GM23248 (cell line): Measurements from ENCODE around the gene AIP. TPM values are rescaled to one million over a fixed set of nuclear protein-coding genes. Genes with fewer than 3 reads are reported as not detected.

Experiments
- DNase-seq: peaks from one replicate; pipeline ENCODE4 v3.0.0-alpha.2; 2015
- H2AFZ ChIP-seq: fragments of 200-600 bp; sonication (generic); 2 replicates; pipeline ENCODE4 v1.6.1; 2016; ENCODE audit warnings: antibody characterized with exemption
- H3F3A ChIP-seq: fragments of 200-600 bp; sonication (generic); 2 replicates; pipeline ENCODE4 v1.6.1; 2016; ENCODE audit warnings: mild to moderate bottlenecking, antibody characterized with exemption, mixed run types; ENCODE audit not compliant: insufficient read depth
- H3K27ac ChIP-seq: fragments of 200-600 bp; sonication (generic); 2 replicates; pipeline ENCODE4 v1.5.1; 2016; ENCODE audit warnings: mild to moderate bottlenecking
- H3K27me3 ChIP-seq: fragments of 200-600 bp; sonication (generic); replicated peaks from 2 replicates; pipeline ENCODE4 v1.6.1; 2016; ENCODE audit warnings: mild to moderate bottlenecking; ENCODE audit not compliant: insufficient read depth
- H3K36me3 ChIP-seq: fragments of 200-600 bp; sonication (generic); 2 replicates; pipeline ENCODE4 v1.6.1; 2016; ENCODE audit warnings: low read depth, mild to moderate bottlenecking
- H3K4me1 ChIP-seq: fragments of 200-600 bp; sonication (generic); 2 replicates; pipeline ENCODE4 v1.6.1; 2016; ENCODE audit warnings: mild to moderate bottlenecking; ENCODE audit not compliant: insufficient read depth
- H3K4me2 ChIP-seq: fragments of 200-600 bp; sonication (generic); one replicate; pipeline ENCODE4 v1.6.1; 2016; ENCODE audit warnings: mild to moderate bottlenecking; ENCODE audit not compliant: unreplicated experiment
- H3K4me3 ChIP-seq: fragments of 200-600 bp; sonication (generic); 2 replicates; pipeline ENCODE4 v1.5.1; 2016; ENCODE audit warnings: mild to moderate bottlenecking
- H3K79me2 ChIP-seq: fragments of 200-600 bp; sonication (generic); 2 replicates; pipeline ENCODE4 v1.6.1; 2016; ENCODE audit warnings: mild to moderate bottlenecking; ENCODE audit not compliant: insufficient read depth
- H3K9ac ChIP-seq: fragments of 200-600 bp; sonication (generic); 2 replicates; pipeline ENCODE4 v1.6.1; 2016; ENCODE audit warnings: mild to moderate bottlenecking
- H3K9me2 ChIP-seq: fragments of 200-600 bp; sonication (generic); 2 replicates; pipeline ENCODE4 v1.6.1; 2016; ENCODE audit warnings: mixed run types, mild to moderate bottlenecking, moderate library complexity; ENCODE audit not compliant: insufficient read depth
- H3K9me3 ChIP-seq: fragments of 200-600 bp; sonication (generic); one replicate; pipeline ENCODE4 v1.6.1; 2017; ENCODE audit warnings: low read depth
- H4K20me1 ChIP-seq: fragments of 200-600 bp; sonication (generic); 2 replicates; pipeline ENCODE4 v1.6.0; 2016; ENCODE audit not compliant: insufficient read depth
- EZH2 ChIP-seq: fragments of 200-600 bp; sonication (generic); IDR thresholded peaks from 2 replicates; pipeline ENCODE4 v1.6.1; 2018; ENCODE audit warnings: antibody characterized with exemption, mild to moderate bottlenecking; ENCODE audit not compliant: insufficient read depth, poor library complexity, severe bottlenecking
- EZH2phosphoT487 ChIP-seq: fragments of 200-600 bp; sonication (generic); IDR thresholded peaks from 2 replicates; pipeline ENCODE4 v1.6.1; 2018; ENCODE audit warnings: antibody characterized with exemption, moderate library complexity, mild to moderate bottlenecking, low read depth; ENCODE audit not compliant: insufficient read depth
- WGBS, 2 experiments: methylation state at CpG; one replicate each; pipeline ENCODE4 v1.1.6; 2015 to 2017; ENCODE audit warnings: low lambda C conversion rate in 2 of 2, low coverage in 1 of 2; ENCODE audit errors: missing lambda C conversion rate in 2 of 2; 5-methylcytosine and 5-hydroxymethylcytosine counted together
- in situ Hi-C: fragments of 300-500 bp; cut with MboI; formaldehyde crosslinking; loops from 2 replicates; pipeline ENCODE4 v1.15.0; 2020
- polyA plus RNA-seq: library from polyadenylated mRNA; unstranded; fragments of >200 nt; fragmentation: Nextera tagmentation; extraction: Ambion mirVana; gene quantifications from 2 replicates; pipeline ENCODE4 v1.2.1, GENCODE V29; 2016
- total RNA-seq: library from RNA; depleted of rRNA; stranded (reverse); fragments of >200 nt; shearing (Covaris generic); gene quantifications from 2 replicates; pipeline ENCODE4 v1.2.3, GENCODE V29; 2014

The AIP gene
- total and polyA plus RNA-seq, 2 experiments from 2014 or later, result 56.1 to 58.5 TPM

GRCh38 chr11:67435031-67435726 lies 47.6 kb upstream of the AIP start:
- no peak overlapping the region for H3K4me3 ChIP-seq
- no peak overlapping the region for H3K9ac ChIP-seq
- in situ Hi-C loops, result no loop called here
- H3K79me2 ChIP-seq, result peaks cover 11% of the 10 kb centered on the region
- DNase-seq, result no peak
- no peaks in the 10 kb centered on the region for H4K20me1 ChIP-seq
- no peak overlapping the region for H3K4me2 ChIP-seq
- no peaks in the 10 kb centered on the region for H3K9me2 ChIP-seq
- H3K36me3 ChIP-seq, result no peaks in the 10 kb centered on the region; the same call in 1 of the 2 replicates
- H3K27me3 ChIP-seq, result no peaks in the 10 kb centered on the region
- 87 to 89% methylated on average over 19 to 26 of the region's 26 CpGs for WGBS, 2 experiments
- TF ChIP-seq EZH2phosphoT487 (no peak), EZH2 (no peak)
- no peak overlapping the region for H2AFZ ChIP-seq
- no peaks in the 10 kb centered on the region; the same call in 1 of the 2 replicates for H3F3A ChIP-seq
- no peak overlapping the region for H3K27ac ChIP-seq
- H3K9me3 ChIP-seq, result no peaks in the 10 kb centered on the region
- H3K4me1 ChIP-seq, result no peaks in the 10 kb centered on the region

- in situ Hi-C loops, result no loop called here
- H3K79me2 ChIP-seq, result peaks cover 4% of the 10 kb centered on the region; the same call in 1 of the 2 replicates
- H4K20me1 ChIP-seq, result no peaks in the 10 kb centered on the region
- H3K4me1 ChIP-seq, result no peaks in the 10 kb centered on the region
- no peak for DNase-seq
- no peaks in the 10 kb centered on the region; the same call in 1 of the 2 replicates for H3K36me3 ChIP-seq
- TF ChIP-seq EZH2, result no peak
- TF ChIP-seq EZH2phosphoT487, result no peak
- H3K9me2 ChIP-seq, result no peaks in the 10 kb centered on the region
- H3K27ac ChIP-seq, result no peak overlapping the region
- H2AFZ ChIP-seq, result no peak overlapping the region
- WGBS, 2 experiments, result 89 to 92% methylated on average over 26 to 31 of the region's 38 CpGs
- no peak overlapping the region for H3K4me3 ChIP-seq
- no peaks in the 10 kb centered on the region; the same call in 1 of the 2 replicates for H3F3A ChIP-seq
- H3K9me3 ChIP-seq, result no peaks in the 10 kb centered on the region
- no peak overlapping the region for H3K4me2 ChIP-seq
- H3K27me3 ChIP-seq, result no peaks in the 10 kb centered on the region
- H3K9ac ChIP-seq, result no peak overlapping the region
Measured at GRCh38 chr11:67435727-67436458, 46.9 kb upstream of the AIP start.

- Histone ChIP-seq H3K4me3 (no peak overlapping the region), H3K4me1 (no peaks in the 10 kb centered on the region), H3K27me3 (no peaks in the 10 kb centered on the region), H3K9me2 (no peaks in the 10 kb centered on the region), H3K9me3 (no peaks in the 10 kb centered on the region), H3K4me2 (no peak overlapping the region), H4K20me1 (no peaks in the 10 kb centered on the region), H3F3A (no peaks in the 10 kb centered on the region; the same call in 1 of the 2 replicates), H3K27ac (no peak overlapping the region), H2AFZ (no peak overlapping the region), H3K9ac (no peak overlapping the region), H3K79me2 (no peaks in the 10 kb centered on the region), H3K36me3 (no peaks in the 10 kb centered on the region; the same call in 1 of the 2 replicates)
- in situ Hi-C loops, result no loop called here
- no peak for DNase-seq
- 68 to 72% methylated on average over 6 of the region's 6 CpGs for WGBS, 2 experiments
- TF ChIP-seq EZH2phosphoT487, result no peak
- no peak for TF ChIP-seq EZH2
Measured at GRCh38 chr11:67436459-67437081, 46.3 kb upstream of the AIP start.

- in situ Hi-C loops, result no loop called here
- no peaks in the 10 kb centered on the region for H3K9me2 ChIP-seq
- H3K27ac ChIP-seq, result no peak within 1 kb of the TSS
- no peak within 1 kb of the TSS for H3K4me3 ChIP-seq
- 0 out of 2 replicates have a peak, but pooled peaks cover 4% of the 10 kb centered on the region for H3K79me2 ChIP-seq
- no peak within 1 kb of the TSS for H3K4me2 ChIP-seq
- H3K27me3 ChIP-seq, result no peaks in the 10 kb centered on the region
- H2AFZ ChIP-seq, result no peak within 1 kb of the TSS
- 68 to 78% methylated on average over 19 to 26 of the region's 26 CpGs for WGBS, 2 experiments
- no peaks in the 10 kb centered on the region for H3K9me3 ChIP-seq
- DNase-seq, result no peak
- H3F3A ChIP-seq, result no peaks in the 10 kb centered on the region; the same call in 1 of the 2 replicates
- no peaks in the 10 kb centered on the region; the same call in 1 of the 2 replicates for H3K36me3 ChIP-seq
- no peaks in the 10 kb centered on the region for H4K20me1 ChIP-seq
- TF ChIP-seq EZH2 (no peak), EZH2phosphoT487 (no peak)
- no peaks in the 10 kb centered on the region for H3K4me1 ChIP-seq
- H3K9ac ChIP-seq, result no peak within 1 kb of the TSS
Measured at GRCh38 chr11:67437082-67437808, 45.6 kb upstream of the AIP start, which contains the start of gene PTPRCAP. PTPRCAP (minus strand) TSS chr11:67437682; CDS start chr11:67437619, 63 bp downstream.
